H1 (cell line): ENCODE data around the gene ZNF227. TPM values are rescaled to one million over a fixed set of nuclear protein-coding genes. Genes with fewer than 3 reads are reported as not detected.

Source experiments
- CTCF ChIA-PET: fragments of 300-600 bp; sonication (Branson Sonifier 250); formaldehyde crosslinking; loops from one replicate; lab custom pipeline; 2021; ENCODE audit not compliant: partially characterized antibody; lab: Charles Lee
- POLR2A ChIA-PET: fragments of 300-600 bp; sonication (Branson Sonifier 250); formaldehyde crosslinking; loops from one replicate; lab custom pipeline; 2021; ENCODE audit warnings: inconsistent platforms; ENCODE audit not compliant: partially characterized antibody; lab: Charles Lee
- DNase-seq, 2 experiments: peaks; one replicate each; pipeline versions ENCODE4 v3.0.0 to v3.0.0-alpha.2; 2010 to 2022; ENCODE audit warnings: low spot score in 2 of 2, low read depth in 1 of 2, mixed read lengths in 1 of 2
- FAIRE-seq: peaks from 2 replicates; lab custom pipeline; 2011; peaks lifted over from hg19 to GRCh38; lab: Jason Lieb, UNC
- H2AFZ ChIP-seq: 2 replicates; pipeline ENCODE4 v1.8.1; 2012; ENCODE audit warnings: low read length, inconsistent platforms
- H2AK5ac ChIP-seq: 2 replicates; pipeline ENCODE4 v1.6.1; 2013; ENCODE audit warnings: low read depth, low read length
- H2BK120ac ChIP-seq: replicated peaks from 2 replicates; pipeline ENCODE3; 2013; ENCODE audit warnings: low read depth, low read length, inconsistent platforms
- H2BK12ac ChIP-seq: 2 replicates; pipeline ENCODE4 v1.6.1; 2013; ENCODE audit warnings: low read depth, low read length
- H2BK15ac ChIP-seq: 2 replicates; pipeline ENCODE4 v1.6.1; 2013; ENCODE audit warnings: low read length
- H2BK20ac ChIP-seq: 2 replicates; pipeline ENCODE4 v1.6.1; 2013; ENCODE audit warnings: low read length
- H2BK5ac ChIP-seq: 2 replicates; pipeline ENCODE4 v1.6.1; 2013; ENCODE audit warnings: low read depth, low read length
- H3K14ac ChIP-seq: 2 replicates; pipeline ENCODE4 v1.6.1; 2013; ENCODE audit warnings: inconsistent platforms; ENCODE audit not compliant: insufficient read length
- H3K18ac ChIP-seq: 2 replicates; pipeline ENCODE4 v1.6.1; 2013; ENCODE audit warnings: low read length; ENCODE audit errors: extremely low read depth
- H3K23ac ChIP-seq: 2 replicates; pipeline ENCODE4 v1.6.1; 2013; ENCODE audit warnings: inconsistent platforms; ENCODE audit not compliant: insufficient read length
- H3K23me2 ChIP-seq: 2 replicates; pipeline ENCODE4 v1.6.1; 2013; ENCODE audit warnings: low read depth, low read length
- H3K27ac ChIP-seq: 2 replicates; pipeline ENCODE4 v1.6.1; 2011; ENCODE audit warnings: low read depth, low read length, inconsistent platforms
- H3K27me3 ChIP-seq, 4 experiments: replicated peaks in 1 of 4; 1 replicate in 1 of 4; 2 replicates in 3 of 4; pipeline versions ENCODE4 v1.6.1 to v1.8.1; 2011 to 2013; ENCODE audit warnings: low read length in 3 of 4, mild to moderate bottlenecking in 3 of 4, inconsistent platforms in 2 of 4, mixed read lengths in 2 of 4, moderate library complexity in 1 of 4; ENCODE audit not compliant: control insufficient read depth in 3 of 4, insufficient read depth in 3 of 4; ENCODE audit errors: extremely low read depth in 1 of 4
- H3K36me3 ChIP-seq, 4 experiments: 2 replicates each; pipeline versions ENCODE4 v1.6.1 to v1.8.1; 2011 to 2013; ENCODE audit warnings: mild to moderate bottlenecking in 4 of 4, low read length in 3 of 4, moderate library complexity in 2 of 4, control low read depth in 1 of 4, inconsistent platforms in 1 of 4; ENCODE audit not compliant: insufficient read depth in 4 of 4, control insufficient read depth in 2 of 4
- H3K4ac ChIP-seq: replicated peaks from 2 replicates; pipeline ENCODE3; 2013; ENCODE audit warnings: low read length, low read depth, mixed read lengths, inconsistent platforms; ENCODE audit not compliant: insufficient read length
- H3K4me1 ChIP-seq, 4 experiments: replicated peaks in 1 of 4; 1 replicate in 1 of 4; 2 replicates in 3 of 4; pipeline versions ENCODE4 v1.6.1 to v1.8.1; 2011 to 2013; ENCODE audit warnings: low read length in 3 of 4, inconsistent platforms in 2 of 4, mixed read lengths in 1 of 4; ENCODE audit not compliant: insufficient read depth in 4 of 4, control insufficient read depth in 3 of 4
- H3K4me2 ChIP-seq, 2 experiments: 2 replicates each; pipeline versions ENCODE4 v1.6.1 to v1.8.1; 2011 to 2013; ENCODE audit warnings: low read depth in 2 of 2, low read length in 2 of 2, control low read depth in 1 of 2, inconsistent platforms in 1 of 2, mild to moderate bottlenecking in 1 of 2; ENCODE audit not compliant: insufficient read depth in 1 of 2
- H3K4me3 ChIP-seq, 4 experiments: fragments of 200-600, 300-600 bp in 1 of 4; sonication (generic), shearing (Covaris generic), sonication (Bioruptor Twin) in 1 of 4; 2 replicates each; pipeline versions ENCODE4 v1.5.1 to v1.8.1; 2011 to 2016; ENCODE audit warnings: low read length in 4 of 4, low read depth in 3 of 4, control low read depth in 2 of 4, inconsistent platforms in 2 of 4, mild to moderate bottlenecking in 2 of 4, mixed read lengths in 1 of 4, moderate library complexity in 1 of 4; ENCODE audit not compliant: insufficient read depth in 2 of 4; ENCODE audit errors: extremely low read depth in 1 of 4
- H3K56ac ChIP-seq: replicated peaks from 2 replicates; pipeline ENCODE3; 2013; ENCODE audit warnings: low read depth, mild to moderate bottlenecking, mixed read lengths, low read length, inconsistent platforms; ENCODE audit not compliant: insufficient read length
- H3K79me1 ChIP-seq: 2 replicates; pipeline ENCODE4 v1.6.1; 2013; ENCODE audit warnings: low read depth, low read length, control low read depth
- H3K79me2 ChIP-seq, 2 experiments: 2 replicates each; pipeline versions ENCODE4 v1.6.1 to v1.8.1; 2012 to 2013; ENCODE audit warnings: low read length in 2 of 2, mild to moderate bottlenecking in 2 of 2, inconsistent platforms in 1 of 2; ENCODE audit not compliant: insufficient read depth in 2 of 2, control insufficient read depth in 1 of 2
- H3K9ac ChIP-seq, 4 experiments: replicated peaks in 1 of 4; 1 replicate in 1 of 4; 2 replicates in 3 of 4; pipeline versions ENCODE4 v1.6.1 to v1.8.1; 2011 to 2013; ENCODE audit warnings: low read depth in 3 of 4, low read length in 3 of 4, control low read depth in 2 of 4, mild to moderate bottlenecking in 2 of 4, moderate library complexity in 2 of 4, inconsistent platforms in 1 of 4; ENCODE audit errors: extremely low read depth in 1 of 4
- H3K9me3 ChIP-seq, 2 experiments: 2 replicates each; pipeline versions ENCODE4 v1.6.1 to v1.8.1; 2012 to 2013; ENCODE audit warnings: mild to moderate bottlenecking in 2 of 2, moderate library complexity in 2 of 2, control low read depth in 1 of 2, inconsistent platforms in 1 of 2, low read depth in 1 of 2, low read length in 1 of 2, mixed read lengths in 1 of 2; ENCODE audit not compliant: insufficient read depth in 2 of 2
- H4K20me1 ChIP-seq, 2 experiments: replicated peaks in 1 of 2; 2 replicates each; pipeline versions ENCODE3 to v1.8.1; 2011 to 2013; ENCODE audit warnings: inconsistent platforms in 2 of 2, low read length in 2 of 2, mild to moderate bottlenecking in 1 of 2; ENCODE audit not compliant: insufficient read depth in 2 of 2, control insufficient read depth in 1 of 2
- H4K5ac ChIP-seq: 2 replicates; pipeline ENCODE4 v1.6.1; 2013; ENCODE audit warnings: low read length, low read depth, mixed read lengths, inconsistent platforms; ENCODE audit not compliant: insufficient read length
- H4K8ac ChIP-seq: 2 replicates; pipeline ENCODE4 v1.8.0; 2013; ENCODE audit warnings: mild to moderate bottlenecking, moderate library complexity, low read length, inconsistent platforms; ENCODE audit not compliant: insufficient read depth; ENCODE audit errors: extremely low read depth
- H4K91ac ChIP-seq: replicated peaks from 2 replicates; pipeline ENCODE3; 2013; ENCODE audit warnings: low read length, mixed read lengths, inconsistent platforms; ENCODE audit not compliant: insufficient read length
- ATF2 ChIP-seq: IDR thresholded peaks from 2 replicates; pipeline ENCODE4 v1.6.1; 2012; ENCODE audit warnings: low read length, inconsistent platforms
- CBX5 ChIP-seq: fragments of 300-800, 300-1000 bp; sonication (generic); IDR thresholded peaks from 2 replicates; pipeline ENCODE4 v1.7.1; 2016; ENCODE audit warnings: antibody characterized with exemption, low read length, low read depth
- CBX8 ChIP-seq: fragments of 300-800, 300-1000 bp; sonication (generic); IDR thresholded peaks from 2 replicates; pipeline ENCODE4 v1.7.1; 2016; ENCODE audit warnings: low read depth, low read length, borderline replicate concordance
- CEBPB ChIP-seq: IDR thresholded peaks from 2 replicates; pipeline ENCODE4 v1.6.1; 2012; ENCODE audit warnings: low read depth, low read length
- CHD1 ChIP-seq: IDR thresholded peaks from 2 replicates; pipeline ENCODE4 v1.6.1; 2012; ENCODE audit warnings: low read depth, low read length, improper control_type of control experiment
- GTF2F1 ChIP-seq: IDR thresholded peaks from 2 replicates; pipeline ENCODE4 v1.6.1; 2012; ENCODE audit warnings: low read depth, low read length, improper control_type of control experiment, borderline replicate concordance
- JUN ChIP-seq: IDR thresholded peaks from 2 replicates; pipeline ENCODE4 v1.6.1; 2011; ENCODE audit warnings: low read depth, mild to moderate bottlenecking, improper control_type of control experiment, low read length
- PHF8 ChIP-seq: fragments of 200-600 bp; sonication (generic); conservative IDR thresholded peaks from 2 replicates; pipeline ENCODE4 v1.7.1; 2012; ENCODE audit warnings: low read depth, mild to moderate bottlenecking, inconsistent platforms, low read length, moderate library complexity
- RFX5 ChIP-seq: IDR thresholded peaks from 2 replicates; pipeline ENCODE4 v1.6.1; 2011; ENCODE audit warnings: low read depth, low read length, improper control_type of control experiment, borderline replicate concordance
- SIN3A ChIP-seq, 2 experiments: IDR thresholded peaks in 1 of 2; conservative IDR thresholded peaks in 1 of 2; 2 replicates each; pipeline ENCODE4 v1.6.1; 2011 to 2012; ENCODE audit warnings: low read length in 2 of 2, improper control_type of control experiment in 1 of 2, low read depth in 1 of 2, mild to moderate bottlenecking in 1 of 2
- SRF ChIP-seq: IDR thresholded peaks from 2 replicates; pipeline ENCODE4 v1.6.1; 2011; ENCODE audit warnings: mild to moderate bottlenecking, low read depth, low read length, moderate library complexity
- TAF1 ChIP-seq: IDR thresholded peaks from 2 replicates; pipeline ENCODE4 v1.6.1; 2011; ENCODE audit warnings: mild to moderate bottlenecking, low read depth, low read length
- ZNF274 ChIP-seq: IDR thresholded peaks from 2 replicates; pipeline ENCODE4 v1.7.0; 2012; ENCODE audit warnings: low read length, borderline replicate concordance; ENCODE audit errors: extremely low read depth
- whole genome bisulfite sequencing, 2 experiments: shearing (Covaris generic) in 1 of 2; methylation state at CpG; one replicate each; pipeline versions ENCODE4 v1.1.6 to v1.1.7; 2013 to 2015; ENCODE audit warnings: low lambda C conversion rate in 2 of 2, mixed read lengths in 2 of 2, inconsistent platforms in 1 of 2, low coverage in 1 of 2, missing lambda C conversion rate in 1 of 2; ENCODE audit not compliant: insufficient replicate concordance in 2 of 2, insufficient coverage in 1 of 2, insufficient read length in 1 of 2; ENCODE audit errors: extremely low coverage in 1 of 2, missing lambda C conversion rate in 1 of 2; 5-methylcytosine and 5-hydroxymethylcytosine counted together
- polyA plus RNA-seq, 7 experiments: library from polyadenylated mRNA; depleted of rRNA in 3 of 7; stranded (reverse) in 5 of 7; unstranded in 2 of 7; fragments of >200 nt in 5 of 7; fragments of 200-250 nt in 2 of 7; gene quantifications; 1 replicate in 5 of 7; 2 replicates in 1 of 7; 4 replicates in 1 of 7; pipeline versions ENCODE4 v1.2.1 to v1.2.3, GENCODE V29; 2011 to 2013; ENCODE audit warnings: missing spikeins in 2 of 7, mixed read lengths in 2 of 7
- total RNA-seq: library from RNA; stranded (reverse); fragmentation: NEBNext Ultra II Directional; extraction: Animal tissue kit (Norgen Biotek cat#: 25700); gene quantifications from 2 replicates; pipeline ENCODE4 v1.2.1, GENCODE V29; 2021

Gene ZNF227
- total and polyA plus RNA-seq, 2 of the 8 experiments (the other 6 are each of a cell fraction or from before 2014, with no cell fraction given): 4.9 to 23.9 TPM

GRCh38 chr19:44204772-44205171, 7.6 kb upstream of the ZNF227 start:
- H3K56ac ChIP-seq: no peak overlapping the region
- no peak overlapping the region for H2BK15ac ChIP-seq
- no peak for FAIRE-seq
- H4K91ac ChIP-seq: no peak overlapping the region
- no peak overlapping the region for H2BK120ac ChIP-seq
- POLR2A ChIA-PET: no interaction called here
- H3K4me1 ChIP-seq: no peaks in the 10 kb centered on the region
- H3K27me3 ChIP-seq: 0 out of 7 replicates have a peak, but pooled peaks cover 0 to 2% (median 0%) of the 10 kb centered on the region in 4 experiments
- no peaks in the 10 kb centered on the region for H3K23me2 ChIP-seq
- H3K14ac ChIP-seq: no peak overlapping the region
- no peak overlapping the region for H2AFZ ChIP-seq
- no peak overlapping the region for H3K4ac ChIP-seq
- peaks cover 17 to 20% of the 10 kb centered on the region in 2 experiments for H3K9me3 ChIP-seq
- no peaks in the 10 kb centered on the region for H3K79me1 ChIP-seq
- H4K20me1 ChIP-seq: no peaks in the 10 kb centered on the region
- no peak overlapping the region for H4K8ac ChIP-seq
- no peak overlapping the region for H2AK5ac ChIP-seq
- WGBS, 2 experiments: 76% methylated on average over 2 of the region's 2 CpGs; no CpG with 5 or more reads in 1 of the 2 experiments
- no peak overlapping the region for H2BK12ac ChIP-seq
- no peaks in the 10 kb centered on the region for H3K79me2 ChIP-seq
- H3K4me2 ChIP-seq: no peak overlapping the region
- no peak for DNase-seq
- no peaks in the 10 kb centered on the region for H3K36me3 ChIP-seq
- no peak overlapping the region for H3K4me3 ChIP-seq
- no peak overlapping the region for H3K9ac ChIP-seq
- H4K5ac ChIP-seq: no peak overlapping the region
- H2BK20ac ChIP-seq: no peak overlapping the region
- H2BK5ac ChIP-seq: no peak overlapping the region
- H3K27ac ChIP-seq: no peak overlapping the region
- CTCF ChIA-PET: no interaction called here
- H3K18ac ChIP-seq: no peak overlapping the region
- H3K23ac ChIP-seq: no peak overlapping the region
- no peak for TF ChIP-seq SIN3A (conservative IDR thresholded peaks at IDR 0.05 in 1 of 2, IDR thresholded peaks at IDR 0.05 in 1 of 2; ENCODE audit: low read depth in 1 of 2, low read length in 2 of 2)
- TF ChIP-seq RFX5: no peak
- TF ChIP-seq CHD1: no peak
- no peak for TF ChIP-seq GTF2F1
- TF ChIP-seq ZNF274: no peak
- no peak for TF ChIP-seq CBX8
- TF ChIP-seq JUN: no peak
- no peak for TF ChIP-seq PHF8
- no peak for TF ChIP-seq ATF2
- TF ChIP-seq TAF1: no peak
- TF ChIP-seq CEBPB: no peak
- TF ChIP-seq SRF: no peak
- no peak for TF ChIP-seq CBX5
